HCT116 (cell line): ENCODE results near the gene S100G. TPM values are rescaled to one million over a fixed set of nuclear protein-coding genes. Genes with fewer than 3 reads are reported as not detected.

Experiments
- ATAC-seq: fragments of 200-7000 bp; cut with Tn5 transposase; 2 replicates; pipeline ENCODE4 v1.9.1; 2020; ENCODE audit warnings: mild to moderate bottlenecking, moderate library complexity
- BruUV-seq: library from RNA; stranded (reverse); fragments of 400-500 nt; replicated peaks from 2 replicates; lab custom pipeline; 2021; lab: Mats Ljungman, UMichigan
- CTCF ChIA-PET: fragments of 300-600 bp; sonication (Branson Sonifier 250); formaldehyde crosslinking; loops from one replicate; lab custom pipeline; 2021; ENCODE audit warnings: antibody characterized with exemption; lab: Charles Lee
- POLR2A ChIA-PET: fragments of 300-600, 350-600 bp; sonication (Branson Sonifier 250); formaldehyde crosslinking; loops from one replicate; lab custom pipeline; 2021; ENCODE audit warnings: antibody characterized with exemption; lab: Charles Lee
- RAD21 ChIA-PET, 2 experiments: fragments of 300-600 bp; sonication (Branson Sonifier 250); formaldehyde crosslinking; loops; one replicate each; lab custom pipeline; 2023; ENCODE audit warnings: low total read pairs in 2 of 2; ENCODE audit not compliant: uncharacterized antibody in 2 of 2, unreplicated experiment in 2 of 2, low non-redundant PET in 1 of 2; lab: Charles Lee
- DNase-seq: peaks from one replicate; pipeline ENCODE4 v3.0.0-alpha.2; 2010; ENCODE audit warnings: low read depth, low spot score
- H2AFZ ChIP-seq: fragments of 200-600 bp; shearing (Covaris generic), sonication (generic); 2 replicates; pipeline ENCODE4 v1.6.1; 2017; ENCODE audit warnings: low read depth, mixed run types, mixed read lengths, antibody characterized with exemption, low read length; ENCODE audit not compliant: poor library complexity, severe bottlenecking
- H3K27ac ChIP-seq: 2 replicates; pipeline ENCODE4 v1.5.1; 2012; ENCODE audit warnings: low read depth, low read length
- H3K27me3 ChIP-seq: fragments of 200-600 bp; sonication (generic); 2 replicates; pipeline ENCODE4 v1.6.1; 2016; ENCODE audit warnings: mixed run types, low read length, mixed read lengths; ENCODE audit not compliant: insufficient read depth
- H3K36me3 ChIP-seq, 2 experiments: fragments of 200-500 bp in 1 of 2; fragments of 200-600 bp in 1 of 2; sonication (Bioruptor generic) in 1 of 2; sonication (generic) in 1 of 2; 2 replicates each; pipeline versions ENCODE4 v1.5.1 to v1.6.1; 2014 to 2016; ENCODE audit warnings: low read length in 2 of 2, inconsistent platforms in 1 of 2, mixed read lengths in 1 of 2, mixed run types in 1 of 2; ENCODE audit not compliant: insufficient read depth in 2 of 2, control insufficient read depth in 1 of 2
- H3K4me1 ChIP-seq, 2 experiments: fragments of 200-600 bp in 1 of 2; sonication (generic) in 1 of 2; 2 replicates each; pipeline versions ENCODE4 v1.5.1 to v1.6.1; 2012 to 2017; ENCODE audit warnings: low read length in 2 of 2, inconsistent platforms in 1 of 2, mild to moderate bottlenecking in 1 of 2, mixed read lengths in 1 of 2, mixed run types in 1 of 2, moderate library complexity in 1 of 2; ENCODE audit not compliant: insufficient read depth in 2 of 2, control insufficient read depth in 1 of 2
- H3K4me2 ChIP-seq: fragments of 200-600 bp; sonication (generic); 2 replicates; pipeline ENCODE4 v1.6.1; 2017; ENCODE audit warnings: mixed run types, low read length, mixed read lengths
- H3K4me3 ChIP-seq, 2 experiments: fragments of 200-600 bp in 1 of 2; sonication (generic) in 1 of 2; replicated peaks in 1 of 2; 2 replicates each; pipeline ENCODE4 v1.5.1; 2011 to 2016; ENCODE audit warnings: low read length in 2 of 2, control low read depth in 1 of 2, low read depth in 1 of 2, mild to moderate bottlenecking in 1 of 2, mixed read lengths in 1 of 2, mixed run types in 1 of 2
- H3K79me2 ChIP-seq: fragments of 200-600 bp; sonication (generic); 2 replicates; pipeline ENCODE4 v1.6.1; 2017; ENCODE audit warnings: mild to moderate bottlenecking, mixed run types, low read length, moderate library complexity, mixed read lengths; ENCODE audit not compliant: insufficient read depth
- H3K9ac ChIP-seq: fragments of 200-600 bp; sonication (generic); 2 replicates; pipeline ENCODE4 v1.6.1; 2016; ENCODE audit warnings: low read length, mixed read lengths
- H3K9me2 ChIP-seq: fragments of 200-600 bp; sonication (generic), shearing (Covaris generic); 2 replicates; pipeline ENCODE4 v1.6.1; 2017; ENCODE audit warnings: mixed run types, mild to moderate bottlenecking, moderate library complexity; ENCODE audit not compliant: insufficient read depth
- H3K9me3 ChIP-seq, 2 experiments: fragments of 200-500 bp in 1 of 2; fragments of 200-600 bp in 1 of 2; sonication (Bioruptor generic) in 1 of 2; sonication (generic) in 1 of 2; 2 replicates each; pipeline ENCODE4 v1.6.1; 2014 to 2017; ENCODE audit warnings: low read length in 2 of 2, mixed read lengths in 2 of 2, inconsistent platforms in 1 of 2, low read depth in 1 of 2, mild to moderate bottlenecking in 1 of 2, mixed run types in 1 of 2, moderate library complexity in 1 of 2; ENCODE audit not compliant: control insufficient read depth in 1 of 2, insufficient read depth in 1 of 2
- H4K20me1 ChIP-seq: fragments of 200-600 bp; sonication (generic), shearing (Covaris generic); 2 replicates; pipeline ENCODE4 v1.6.1; 2017; ENCODE audit warnings: mixed run types, mild to moderate bottlenecking, moderate library complexity; ENCODE audit not compliant: insufficient read depth
- CEBPB ChIP-seq: IDR thresholded peaks from 2 replicates; pipeline ENCODE4 v1.6.1; 2012; ENCODE audit warnings: low read depth
- CTCF ChIP-seq, 3 experiments: fragments of 200-600 bp in 1 of 3; sonication (generic) in 1 of 3; IDR thresholded peaks in 2 of 3; conservative IDR thresholded peaks in 1 of 3; 2 replicates each; pipeline ENCODE4 v1.5.1; 2012 to 2017; ENCODE audit warnings: low read depth in 2 of 3, low read length in 2 of 3, antibody characterized with exemption in 1 of 3, borderline replicate concordance in 1 of 3, control low read depth in 1 of 3, mild to moderate bottlenecking in 1 of 3, mixed read lengths in 1 of 3, mixed run types in 1 of 3, moderate library complexity in 1 of 3; ENCODE audit not compliant: insufficient read depth in 1 of 3
- EGR1 ChIP-seq: IDR thresholded peaks from 2 replicates; pipeline ENCODE4 v1.6.1; 2012; ENCODE audit warnings: low read depth
- ELF1 ChIP-seq: IDR thresholded peaks from 2 replicates; pipeline ENCODE4 v1.6.1; 2012; ENCODE audit warnings: low read depth, borderline replicate concordance
- EZH2 ChIP-seq: fragments of 200-600 bp; sonication (generic); IDR thresholded peaks from 2 replicates; pipeline ENCODE4 v1.6.1; 2017; ENCODE audit warnings: antibody characterized with exemption, mixed run types
- EZH2phosphoT487 ChIP-seq: fragments of 200-600 bp; IDR thresholded peaks from 2 replicates; pipeline ENCODE4 v1.6.1; 2018; ENCODE audit warnings: antibody characterized with exemption, borderline replicate concordance
- JUND ChIP-seq: IDR thresholded peaks from 2 replicates; pipeline ENCODE4 v1.6.1; 2012
- POLR2A ChIP-seq: IDR thresholded peaks from 2 replicates; pipeline ENCODE4 v1.7.0; 2011; ENCODE audit warnings: borderline replicate concordance; ENCODE audit not compliant: insufficient read depth, insufficient read length; ENCODE audit errors: extremely low read depth
- POLR2AphosphoS5 ChIP-seq: IDR thresholded peaks from 2 replicates; pipeline ENCODE4 v1.6.1; 2011; ENCODE audit warnings: mild to moderate bottlenecking, low read depth, low read length, moderate library complexity
- SIN3A ChIP-seq: IDR thresholded peaks from 2 replicates; pipeline ENCODE4 v1.6.1; 2012; ENCODE audit warnings: low read depth
- SP1 ChIP-seq: IDR thresholded peaks from 2 replicates; pipeline ENCODE4 v1.6.1; 2012; ENCODE audit warnings: low read depth
- ZBTB33 ChIP-seq: IDR thresholded peaks from 2 replicates; pipeline ENCODE4 v1.6.1; 2011; ENCODE audit warnings: mild to moderate bottlenecking, low read length, moderate library complexity; ENCODE audit not compliant: insufficient replicate concordance; ENCODE audit errors: extremely low read depth
- ZFX ChIP-seq: fragments of 450-650 bp; IDR thresholded peaks from 2 replicates; pipeline ENCODE4 v1.6.1; 2017
- ZNF274 ChIP-seq: fragments of 200-500 bp; sonication (Bioruptor generic); IDR thresholded peaks from 2 replicates; pipeline ENCODE4 v1.6.1; 2014; ENCODE audit warnings: mild to moderate bottlenecking, low read depth, low read length, inconsistent platforms
- intact Hi-C: fragments of 100-400 bp; cut with micrococcal nuclease; formaldehyde crosslinking; loops from 2 replicates; pipeline ENCODE4 v1.10.0; 2022
- total RNA-seq: library from RNA; stranded (reverse); gene quantifications from one replicate; pipeline ENCODE4 v1.2.1, GENCODE V29; 2021; ENCODE audit not compliant: unreplicated experiment
- TF ChIP-seq, protein P1 (sequence below): IDR thresholded peaks from 2 replicates; pipeline ENCODE4 v1.6.1; 2012

S100G gene
- total RNA-seq, 1 experiment from 2014 or later: not detected

DNA sequence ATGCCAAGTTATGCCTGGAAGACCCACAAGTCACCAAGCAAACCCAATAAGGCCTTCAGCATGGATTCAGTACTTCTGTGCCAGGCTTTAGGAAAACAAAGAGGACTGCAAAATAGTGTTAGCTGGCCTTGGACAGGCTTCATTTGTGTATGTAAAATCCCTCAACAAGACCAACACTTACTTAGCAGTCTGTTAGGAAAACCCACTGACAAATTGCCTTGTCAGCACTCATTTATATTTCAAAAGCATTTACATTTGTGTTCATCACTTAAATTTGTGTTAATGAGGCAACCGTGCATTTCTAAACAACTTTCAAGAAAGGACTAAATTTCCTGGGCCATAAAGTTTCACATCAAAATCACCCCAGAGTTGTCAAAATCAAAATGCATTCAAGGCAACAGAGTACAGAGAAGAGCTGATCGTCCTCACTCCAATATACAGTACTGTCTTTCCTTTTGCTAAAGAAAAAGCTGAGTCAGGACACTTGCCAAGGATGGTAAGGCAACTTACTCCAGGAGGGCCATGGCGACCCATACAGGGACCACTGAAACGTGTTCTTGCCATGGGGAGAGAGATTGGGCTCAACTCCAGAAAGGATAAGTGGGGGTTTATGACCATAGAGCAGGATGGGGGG lies 1.6 kb downstream of the S100G start:
- Histone ChIP-seq H3K79me2 (no peaks in the 10 kb centered on the region), H4K20me1 (no peaks in the 10 kb centered on the region), H3K9me2 (no peaks in the 10 kb centered on the region), H3K27ac (no peak overlapping the region), H3K27me3 (no peaks in the 10 kb centered on the region), H3K4me2 (no peak overlapping the region), H3K4me3 (no peak overlapping the region), H3K9ac (no peak overlapping the region), H3K9me3 (no peaks in the 10 kb centered on the region), H3K36me3 (no peaks in the 10 kb centered on the region), H3K4me1 (no peaks in the 10 kb centered on the region), H2AFZ (no peak overlapping the region)
- RAD21 ChIA-PET: no interaction called here
- no peak for ATAC-seq
- no TSS peak for BruUV-seq
- CTCF ChIA-PET: no interaction called here
- POLR2A ChIA-PET: interaction anchor here (0.6 kb wide), 1 partner anchor 245 kb away, joined by 6 read pairs; no protein-coding TSS in a partner anchor
- intact Hi-C loops: no loop called here
- no peak for DNase-seq
- TF ChIP-seq ZNF274: no peak
- no peak for TF ChIP-seq SIN3A
- no peak for TF ChIP-seq EZH2
- TF ChIP-seq ZFX: no peak
- TF ChIP-seq JUND: no peak
- TF ChIP-seq, protein P1, sequence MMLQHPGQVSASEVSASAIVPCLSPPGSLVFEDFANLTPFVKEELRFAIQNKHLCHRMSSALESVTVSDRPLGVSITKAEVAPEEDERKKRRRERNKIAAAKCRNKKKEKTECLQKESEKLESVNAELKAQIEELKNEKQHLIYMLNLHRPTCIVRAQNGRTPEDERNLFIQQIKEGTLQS: no peak
- TF ChIP-seq EZH2phosphoT487: no peak
- no peak for TF ChIP-seq ELF1
- TF ChIP-seq EGR1: no peak
- TF ChIP-seq POLR2AphosphoS5: no peak
- TF ChIP-seq ZBTB33: no peak
- TF ChIP-seq POLR2A: no peak
- no peak for TF ChIP-seq CTCF (IDR thresholded peaks at IDR 0.05 in 2 of 3, conservative IDR thresholded peaks at IDR 0.05 in 1 of 3; ENCODE audit: borderline replicate concordance in 1 of 3, insufficient read depth in 1 of 3, low read depth in 2 of 3, low read length in 2 of 3)
- TF ChIP-seq SP1: no peak
- TF ChIP-seq CEBPB: no peak
